ENCODE data around the gene C9orf43. TPM values are rescaled to one million over a fixed set of nuclear protein-coding genes. Genes with fewer than 3 reads are reported as not detected.

C9orf43 gene
- total and polyA plus RNA-seq, 7 donors = 0.20 to 0.68 (median 0.55) TPM; not detected in 2

DNA sequence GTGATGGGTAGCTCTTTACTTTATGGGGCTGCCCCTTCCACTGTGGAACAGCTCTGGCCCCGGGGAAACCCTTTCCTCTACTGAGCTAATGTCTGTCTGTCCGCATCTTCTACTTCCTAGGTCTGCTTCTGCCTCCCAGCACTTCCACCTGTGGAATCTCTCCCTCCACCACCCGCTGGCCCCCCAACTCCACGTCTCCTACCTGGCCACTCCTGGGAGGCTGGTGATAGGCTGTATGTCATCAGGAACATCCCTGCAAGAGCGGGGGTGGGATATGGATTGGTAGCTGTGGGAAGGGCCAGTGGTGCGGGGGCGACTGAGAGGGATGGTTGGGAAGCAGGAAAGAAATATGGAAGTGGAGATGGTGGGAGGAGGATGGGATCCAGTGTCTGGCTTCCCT is 18.6 kb upstream of the C9orf43 start:
- H3K4me1 ChIP-seq = no peaks in the 10 kb centered on the region
- no peak for TF ChIP-seq EP300 (IDR thresholded peaks at IDR 0.05)
- no peak for TF ChIP-seq POLR2A (IDR thresholded peaks at IDR 0.05)
- TF ChIP-seq, protein P1, sequence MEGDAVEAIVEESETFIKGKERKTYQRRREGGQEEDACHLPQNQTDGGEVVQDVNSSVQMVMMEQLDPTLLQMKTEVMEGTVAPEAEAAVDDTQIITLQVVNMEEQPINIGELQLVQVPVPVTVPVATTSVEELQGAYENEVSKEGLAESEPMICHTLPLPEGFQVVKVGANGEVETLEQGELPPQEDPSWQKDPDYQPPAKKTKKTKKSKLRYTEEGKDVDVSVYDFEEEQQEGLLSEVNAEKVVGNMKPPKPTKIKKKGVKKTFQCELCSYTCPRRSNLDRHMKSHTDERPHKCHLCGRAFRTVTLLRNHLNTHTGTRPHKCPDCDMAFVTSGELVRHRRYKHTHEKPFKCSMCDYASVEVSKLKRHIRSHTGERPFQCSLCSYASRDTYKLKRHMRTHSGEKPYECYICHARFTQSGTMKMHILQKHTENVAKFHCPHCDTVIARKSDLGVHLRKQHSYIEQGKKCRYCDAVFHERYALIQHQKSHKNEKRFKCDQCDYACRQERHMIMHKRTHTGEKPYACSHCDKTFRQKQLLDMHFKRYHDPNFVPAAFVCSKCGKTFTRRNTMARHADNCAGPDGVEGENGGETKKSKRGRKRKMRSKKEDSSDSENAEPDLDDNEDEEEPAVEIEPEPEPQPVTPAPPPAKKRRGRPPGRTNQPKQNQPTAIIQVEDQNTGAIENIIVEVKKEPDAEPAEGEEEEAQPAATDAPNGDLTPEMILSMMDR (IDR thresholded peaks at IDR 0.05) = no peak
- no peak for TF ChIP-seq POLR2AphosphoS5 (IDR thresholded peaks at IDR 0.05)
- no peak overlapping the region for H3K27ac ChIP-seq
- H3K4me3 ChIP-seq = no peak overlapping the region
- peaks cover 27 to 66% (median 43%) of the 10 kb centered on the region in 4 donors for H3K36me3 ChIP-seq
- H3K9me3 ChIP-seq = no peaks in the 10 kb centered on the region
- no peak for DNase-seq
- intact Hi-C loops (cut with DNase I) = no loop called here
- 96 to 97% methylated on average over 7 of the region's 7 CpGs for WGBS, 2 donors
- no peaks in the 10 kb centered on the region for H3K27me3 ChIP-seq

DNA sequence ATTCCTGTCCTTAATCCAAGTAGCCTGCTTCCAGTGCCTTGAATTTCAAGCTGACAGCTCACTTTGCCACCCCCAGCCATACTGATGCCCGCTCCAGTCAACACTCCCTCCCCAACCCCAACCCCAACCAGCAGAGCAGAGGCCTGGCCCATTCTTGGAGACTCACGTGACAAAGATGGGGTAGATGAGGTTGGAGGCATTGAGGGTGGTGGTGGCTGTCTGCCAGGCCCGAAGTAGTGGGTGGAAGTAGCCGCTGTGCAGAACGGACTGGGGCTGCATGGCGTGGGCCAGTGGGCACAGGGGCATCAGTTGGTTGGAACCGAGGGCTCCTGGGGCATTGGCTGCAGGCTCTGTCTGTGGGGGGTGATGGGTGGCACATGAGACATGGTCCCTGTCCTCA is 17.3 kb upstream of the C9orf43 start:
- peaks cover 27 to 53% (median 35%) of the 10 kb centered on the region in 4 donors for H3K36me3 ChIP-seq

DNA sequence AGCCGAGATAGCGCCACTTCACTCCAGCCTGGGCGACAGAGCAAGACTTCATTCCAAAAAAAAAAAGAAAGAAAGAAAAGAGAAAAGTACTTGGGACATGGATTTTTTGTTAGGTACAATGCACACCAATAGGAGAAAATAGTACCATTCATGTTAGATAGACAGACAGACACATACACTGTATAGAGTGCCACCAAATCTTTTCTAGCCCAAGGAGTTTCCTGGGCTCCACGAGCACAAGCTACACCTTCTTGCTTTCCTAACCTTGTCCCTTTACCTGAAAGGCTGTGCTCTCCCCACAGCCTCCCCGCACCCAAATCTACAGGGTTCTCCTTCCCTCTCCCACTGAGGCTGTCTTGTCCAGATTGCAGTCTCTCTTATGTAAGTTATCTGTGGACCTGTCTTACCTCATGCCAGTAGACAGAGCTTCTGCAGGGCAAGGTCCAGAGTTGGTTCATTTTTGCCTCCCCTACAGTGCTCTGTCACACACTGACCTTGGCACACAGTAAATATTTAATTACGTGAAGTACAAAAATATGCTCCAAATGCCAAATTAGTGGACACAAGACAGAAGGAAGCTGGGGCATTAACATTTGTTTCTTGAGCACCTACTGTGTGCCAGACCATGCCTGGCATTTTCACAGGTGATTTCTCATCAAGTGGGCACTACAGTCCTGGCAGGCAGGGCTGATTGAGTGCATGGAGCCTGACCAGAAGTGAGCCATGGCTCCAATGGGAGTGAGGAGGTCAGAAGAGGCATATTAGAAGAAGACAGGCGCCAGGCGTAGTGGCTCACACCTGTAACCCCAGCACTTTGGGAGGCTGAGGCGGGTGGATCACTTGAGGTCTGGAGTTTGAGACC is 15.3 kb upstream of the C9orf43 start:
- no peaks in the 10 kb centered on the region for H3K9me3 ChIP-seq
- 90 to 97% methylated on average over 9 of the region's 9 CpGs for WGBS, 2 donors
- H3K27ac ChIP-seq = no peak overlapping the region
- no peaks in the 10 kb centered on the region for H3K27me3 ChIP-seq
- intact Hi-C loops (cut with DNase I) = no loop called here
- H3K36me3 ChIP-seq = peaks cover 10 to 33% (median 18%) of the 10 kb centered on the region in 4 donors
- peaks cover 0 to 9% (median 6%) of the 10 kb centered on the region in 4 donors for H3K4me1 ChIP-seq
- no peak for TF ChIP-seq POLR2A (IDR thresholded peaks at IDR 0.05)
- no peak for TF ChIP-seq EP300 (IDR thresholded peaks at IDR 0.05)
- TF ChIP-seq, protein P1 (IDR thresholded peaks at IDR 0.05) = no peak
- TF ChIP-seq POLR2AphosphoS5 (IDR thresholded peaks at IDR 0.05) = no peak
- DNase-seq = peak; percentile 34
- H3K4me3 ChIP-seq = no peak overlapping the region

More for the DNA sequence above, 17.3 kb upstream of the C9orf43 start:
- WGBS, 2 donors = 95% methylated on average over 7 of the region's 7 CpGs
- Histone ChIP-seq H3K27ac (no peak overlapping the region), H3K27me3 (no peaks in the 10 kb centered on the region), H3K4me1 (no peaks in the 10 kb centered on the region), H3K9me3 (no peaks in the 10 kb centered on the region), H3K4me3 (no peak overlapping the region)
- intact Hi-C loops (cut with DNase I) = no loop called here
- TF ChIP-seq, protein P1 (IDR thresholded peaks at IDR 0.05) = no peak
- peak; percentile 56 for DNase-seq

DNA sequence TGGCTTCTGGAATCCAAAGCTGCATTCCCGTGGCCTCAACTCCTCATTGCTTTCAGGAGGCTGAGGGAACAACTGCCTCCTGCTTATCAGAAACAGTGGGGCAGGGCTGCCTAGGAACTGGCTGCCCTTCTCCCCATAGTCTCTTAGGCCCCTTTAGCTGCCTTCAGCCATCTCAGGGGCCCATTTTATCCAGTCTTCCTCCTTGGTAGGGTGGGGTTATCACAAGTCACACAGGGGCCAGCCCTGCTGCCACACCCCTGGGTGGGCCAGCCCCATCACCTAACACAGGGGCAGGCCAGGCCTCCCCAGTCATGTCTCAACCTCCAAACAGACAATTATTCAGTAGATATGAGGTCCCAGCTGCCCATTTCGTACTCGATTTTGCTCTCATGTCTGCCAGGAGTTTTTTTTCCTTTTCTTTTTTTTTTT is 13.3 kb upstream of the C9orf43 start:
- no peak overlapping the region for H3K4me3 ChIP-seq
- no peak overlapping the region for H3K27ac ChIP-seq
- peaks cover 0 to 13% (median 0%) of the 10 kb centered on the region in 4 donors for H3K36me3 ChIP-seq
- DNase-seq = no peak
- WGBS, 2 donors = 38 to 74% methylated on average over 3 of the region's 3 CpGs
- H3K4me1 ChIP-seq = peaks cover 0 to 21% (median 15%) of the 10 kb centered on the region in 4 donors
- H3K27me3 ChIP-seq = no peaks in the 10 kb centered on the region
- H3K9me3 ChIP-seq = no peaks in the 10 kb centered on the region
- TF ChIP-seq POLR2A (IDR thresholded peaks at IDR 0.05) (no peak), EP300 (IDR thresholded peaks at IDR 0.05) (no peak), POLR2AphosphoS5 (IDR thresholded peaks at IDR 0.05) (no peak)
- TF ChIP-seq, protein P1 (IDR thresholded peaks at IDR 0.05) = no peak
- intact Hi-C loops (cut with DNase I) = no loop called here

Measured in sigmoid colon (tissue), 7 donors.